ENCODE data around the gene COL4A3.

COL4A3 gene

DNA sequence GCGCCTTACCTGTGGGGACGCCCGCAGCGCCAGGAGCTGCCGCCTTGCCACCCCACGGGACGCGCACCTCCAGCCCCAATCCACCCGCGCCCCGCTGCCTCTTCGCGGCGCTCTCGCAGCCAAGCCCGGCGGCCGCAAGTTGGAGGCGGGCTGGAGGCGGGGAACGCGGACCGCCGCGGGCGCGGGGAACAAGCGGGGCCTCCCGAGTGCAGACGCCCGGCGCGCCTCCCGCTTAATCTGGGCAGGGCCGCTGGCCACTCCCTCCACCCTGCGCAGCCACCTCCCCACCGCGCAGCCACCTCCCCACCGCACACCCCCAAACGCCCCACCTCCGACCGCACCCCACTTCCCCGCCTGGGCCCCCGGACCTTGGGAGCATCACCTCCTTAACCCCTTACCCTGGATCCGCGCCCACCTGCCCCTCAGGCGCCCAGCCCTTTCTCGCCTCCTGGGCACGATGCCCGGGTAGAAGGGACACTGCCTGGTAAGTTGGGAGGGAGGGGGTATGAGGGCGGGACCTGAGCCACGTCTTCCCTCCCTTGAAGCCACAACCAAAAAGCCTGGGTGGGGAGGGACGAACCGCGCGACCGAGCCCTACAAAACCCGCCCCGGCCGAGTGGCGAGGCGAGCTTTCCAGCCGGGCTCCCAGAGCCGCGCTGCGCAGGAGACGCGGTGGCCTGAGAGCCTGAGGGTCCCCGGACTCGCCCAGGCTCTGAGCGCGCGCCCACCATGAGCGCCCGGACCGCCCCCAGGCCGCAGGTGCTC is at the start of gene COL4A3, which contains the start of gene COL4A4:
TSS of gene COL4A3 (plus strand) at position 627 of the 765 bp plus-strand sequence. CDS start at position 730, 103 bp downstream.
TSS of gene COL4A4 (minus strand) at position 208 of the 765 bp plus-strand sequence. CDS start 16,722 bp downstream, outside the sequence.
- peak within 1 kb of the TSS; percentile 76 for H3K27ac ChIP-seq
- TF ChIP-seq, protein P1, sequence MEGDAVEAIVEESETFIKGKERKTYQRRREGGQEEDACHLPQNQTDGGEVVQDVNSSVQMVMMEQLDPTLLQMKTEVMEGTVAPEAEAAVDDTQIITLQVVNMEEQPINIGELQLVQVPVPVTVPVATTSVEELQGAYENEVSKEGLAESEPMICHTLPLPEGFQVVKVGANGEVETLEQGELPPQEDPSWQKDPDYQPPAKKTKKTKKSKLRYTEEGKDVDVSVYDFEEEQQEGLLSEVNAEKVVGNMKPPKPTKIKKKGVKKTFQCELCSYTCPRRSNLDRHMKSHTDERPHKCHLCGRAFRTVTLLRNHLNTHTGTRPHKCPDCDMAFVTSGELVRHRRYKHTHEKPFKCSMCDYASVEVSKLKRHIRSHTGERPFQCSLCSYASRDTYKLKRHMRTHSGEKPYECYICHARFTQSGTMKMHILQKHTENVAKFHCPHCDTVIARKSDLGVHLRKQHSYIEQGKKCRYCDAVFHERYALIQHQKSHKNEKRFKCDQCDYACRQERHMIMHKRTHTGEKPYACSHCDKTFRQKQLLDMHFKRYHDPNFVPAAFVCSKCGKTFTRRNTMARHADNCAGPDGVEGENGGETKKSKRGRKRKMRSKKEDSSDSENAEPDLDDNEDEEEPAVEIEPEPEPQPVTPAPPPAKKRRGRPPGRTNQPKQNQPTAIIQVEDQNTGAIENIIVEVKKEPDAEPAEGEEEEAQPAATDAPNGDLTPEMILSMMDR (conservative IDR thresholded peaks at IDR 0.05; ENCODE audit: low read depth, low read length), result no peak

GRCh38 chr2:227115761-227116160 is 48.7 kb upstream of the COL4A3 start:
- no peak overlapping the region for H3K4me3 ChIP-seq (IDR thresholded peaks at IDR 0.05; ENCODE audit: insufficient read depth, low read depth, low read length)
- no peaks in the 10 kb centered on the region for H3K27me3 ChIP-seq (ENCODE audit: insufficient read depth, low read depth)
- H3K27ac ChIP-seq, result no peak overlapping the region
- no peak overlapping the region for H2AFZ ChIP-seq (ENCODE audit: low read depth)
- no peaks in the 10 kb centered on the region for H3K4me1 ChIP-seq (ENCODE audit: low read depth, poor library complexity, severe bottlenecking)
- TF ChIP-seq, protein P1 (conservative IDR thresholded peaks at IDR 0.05; ENCODE audit: low read depth, low read length), result no peak
- no peaks in the 10 kb centered on the region for H4K20me1 ChIP-seq (ENCODE audit: insufficient read depth)
- no peaks in the 10 kb centered on the region for H3K79me2 ChIP-seq (ENCODE audit: insufficient read depth, low read depth)
- H3K36me3 ChIP-seq (ENCODE audit: insufficient read depth), result no peaks in the 10 kb centered on the region
- no peak overlapping the region for H3K9ac ChIP-seq
- no peak overlapping the region for H3K4me2 ChIP-seq

More for the DNA sequence above, at the start of gene COL4A3, which contains the start of gene COL4A4:
- H3K27me3 ChIP-seq (ENCODE audit: insufficient read depth, low read depth), result no peaks in the 10 kb centered on the region
- peaks cover 10% of the 10 kb centered on the region for H3K4me1 ChIP-seq (ENCODE audit: low read depth, poor library complexity, severe bottlenecking)
- peak within 1 kb of the TSS; percentile 72 for H3K4me2 ChIP-seq
- no peaks in the 10 kb centered on the region for H3K79me2 ChIP-seq (ENCODE audit: insufficient read depth, low read depth)
- peak within 1 kb of the TSS; percentile 85 for H3K9ac ChIP-seq
- no peak within 1 kb of the TSS for H3K4me3 ChIP-seq (IDR thresholded peaks at IDR 0.05; ENCODE audit: insufficient read depth, low read depth, low read length)
- H4K20me1 ChIP-seq (ENCODE audit: insufficient read depth), result no peaks in the 10 kb centered on the region
- no peaks in the 10 kb centered on the region for H3K36me3 ChIP-seq (ENCODE audit: insufficient read depth)
- H2AFZ ChIP-seq (ENCODE audit: low read depth), result peak within 1 kb of the TSS; percentile 77

DNA sequence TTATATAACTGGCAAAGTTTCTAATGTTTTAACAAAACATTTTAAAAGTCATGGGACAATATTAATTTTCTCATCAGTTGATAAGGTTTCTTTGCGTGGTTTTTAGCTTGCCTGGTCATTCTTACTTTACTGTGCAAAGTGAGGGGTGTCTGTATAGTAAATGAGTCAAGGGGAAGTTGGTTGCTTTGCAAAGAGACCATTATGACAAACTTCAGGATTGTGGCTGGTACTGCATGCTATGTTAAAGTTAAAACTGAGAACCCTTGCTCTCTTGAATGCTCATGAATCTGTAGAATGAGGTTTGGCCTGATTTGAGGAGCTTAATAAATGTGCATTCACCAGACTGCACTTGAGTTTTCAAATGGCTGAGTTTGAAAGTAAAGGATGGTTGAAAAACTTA is 47.4 kb upstream of the COL4A3 start:
- H3K9ac ChIP-seq, result no peak overlapping the region
- H3K4me1 ChIP-seq (ENCODE audit: low read depth, poor library complexity, severe bottlenecking), result no peaks in the 10 kb centered on the region
- TF ChIP-seq, protein P1 (conservative IDR thresholded peaks at IDR 0.05; ENCODE audit: low read depth, low read length), result no peak
- no peak overlapping the region for H3K4me3 ChIP-seq (IDR thresholded peaks at IDR 0.05; ENCODE audit: insufficient read depth, low read depth, low read length)
- H3K4me2 ChIP-seq, result no peak overlapping the region
- H4K20me1 ChIP-seq (ENCODE audit: insufficient read depth), result no peaks in the 10 kb centered on the region
- no peaks in the 10 kb centered on the region for H3K27me3 ChIP-seq (ENCODE audit: insufficient read depth, low read depth)
- H3K27ac ChIP-seq, result no peak overlapping the region
- no peak overlapping the region for H2AFZ ChIP-seq (ENCODE audit: low read depth)
- H3K79me2 ChIP-seq (ENCODE audit: insufficient read depth, low read depth), result no peaks in the 10 kb centered on the region
- no peaks in the 10 kb centered on the region for H3K36me3 ChIP-seq (ENCODE audit: insufficient read depth)

DNA sequence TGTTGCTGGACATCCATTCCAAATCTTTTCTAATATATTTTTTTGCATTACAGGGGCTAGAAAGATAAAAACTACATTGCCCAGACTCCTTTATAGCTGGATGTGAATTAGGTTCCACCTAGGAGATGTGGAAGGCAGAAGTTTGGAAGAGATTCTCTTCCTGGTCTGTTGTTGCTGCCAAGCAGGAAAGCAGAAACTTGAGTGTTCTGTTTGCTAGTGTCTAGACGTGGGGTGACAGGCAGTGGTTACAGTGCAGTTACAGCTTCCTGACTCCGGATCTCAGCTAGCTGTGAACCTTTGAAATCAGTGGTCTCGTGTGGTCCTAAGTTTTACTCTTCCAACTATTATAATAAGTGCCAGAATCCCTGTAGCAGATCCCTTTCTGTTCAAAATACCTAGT is 46.6 kb upstream of the COL4A3 start:
- Histone ChIP-seq H3K4me2 (no peak overlapping the region), H3K9ac (no peak overlapping the region), H3K27me3 (ENCODE audit: insufficient read depth, low read depth) (no peaks in the 10 kb centered on the region), H3K36me3 (ENCODE audit: insufficient read depth) (no peaks in the 10 kb centered on the region), H3K27ac (no peak overlapping the region), H4K20me1 (ENCODE audit: insufficient read depth) (no peaks in the 10 kb centered on the region), H2AFZ (ENCODE audit: low read depth) (no peak overlapping the region), H3K4me1 (ENCODE audit: low read depth, poor library complexity, severe bottlenecking) (no peaks in the 10 kb centered on the region), H3K79me2 (ENCODE audit: insufficient read depth, low read depth) (no peaks in the 10 kb centered on the region), H3K4me3 (IDR thresholded peaks at IDR 0.05; ENCODE audit: insufficient read depth, low read depth, low read length) (no peak overlapping the region)
- TF ChIP-seq, protein P1 (conservative IDR thresholded peaks at IDR 0.05; ENCODE audit: low read depth, low read length), result no peak
